ENCODE results near the gene GDF2.

The GDF2 gene

DNA sequence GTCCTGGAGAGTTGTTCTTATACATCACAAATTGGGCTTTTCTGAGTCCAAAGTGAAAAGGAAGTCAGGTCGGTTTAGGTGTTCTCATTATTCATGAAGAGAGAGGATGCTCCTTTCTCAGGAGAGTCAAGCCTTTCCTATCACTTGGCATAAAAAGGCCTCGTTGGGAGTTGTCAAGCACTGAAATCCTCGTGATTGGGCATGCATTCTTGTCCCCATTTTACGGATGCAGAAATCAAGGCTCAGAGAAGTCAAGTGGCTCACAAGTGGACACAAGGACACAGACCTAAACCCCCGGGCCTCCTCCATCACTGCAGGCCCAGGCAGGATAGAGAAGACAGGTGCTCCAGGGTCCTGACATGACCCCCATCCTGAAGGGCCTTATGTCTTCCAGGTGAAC is 34.5 kb downstream of the GDF2 start:
- DNase-seq: no peak

DNA sequence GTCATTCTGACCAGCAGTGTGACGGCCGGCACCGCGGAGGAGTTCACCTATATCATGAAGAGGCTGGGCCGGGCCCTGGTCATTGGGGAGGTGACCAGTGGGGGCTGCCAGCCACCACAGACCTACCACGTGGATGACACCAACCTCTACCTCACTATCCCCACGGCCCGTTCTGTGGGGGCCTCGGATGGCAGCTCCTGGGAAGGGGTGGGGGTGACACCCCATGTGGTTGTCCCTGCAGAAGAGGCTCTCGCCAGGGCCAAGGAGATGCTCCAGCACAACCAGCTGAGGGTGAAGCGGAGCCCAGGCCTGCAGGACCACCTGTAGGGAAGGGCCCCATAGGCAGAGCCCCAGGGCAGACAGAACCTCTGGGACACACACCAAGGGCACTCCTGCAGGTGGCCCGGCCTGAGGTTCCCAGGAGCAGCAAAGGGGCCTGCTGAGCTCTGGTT is 34.9 kb downstream of the GDF2 start:
- no peak for DNase-seq

DNA sequence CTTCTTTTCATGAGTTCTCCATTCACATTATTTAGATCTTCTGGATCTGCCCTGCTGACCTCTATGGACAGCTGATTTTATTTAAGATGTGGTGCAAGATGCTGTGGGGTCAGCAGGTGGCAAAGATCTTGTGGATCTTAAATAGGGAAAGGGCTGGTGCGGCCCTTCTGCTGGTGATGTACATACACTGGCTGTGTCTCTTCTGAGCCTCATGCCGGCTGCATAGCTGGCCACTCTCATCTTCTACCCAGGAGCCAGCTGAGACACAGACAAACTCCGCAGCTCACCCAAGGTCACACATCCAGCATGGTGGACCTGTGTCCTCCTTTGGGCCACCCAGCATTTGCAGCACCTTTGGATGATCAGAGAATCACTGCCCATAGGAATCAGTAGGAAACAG is 35.7 kb downstream of the GDF2 start:
- no peak for DNase-seq

DNA sequence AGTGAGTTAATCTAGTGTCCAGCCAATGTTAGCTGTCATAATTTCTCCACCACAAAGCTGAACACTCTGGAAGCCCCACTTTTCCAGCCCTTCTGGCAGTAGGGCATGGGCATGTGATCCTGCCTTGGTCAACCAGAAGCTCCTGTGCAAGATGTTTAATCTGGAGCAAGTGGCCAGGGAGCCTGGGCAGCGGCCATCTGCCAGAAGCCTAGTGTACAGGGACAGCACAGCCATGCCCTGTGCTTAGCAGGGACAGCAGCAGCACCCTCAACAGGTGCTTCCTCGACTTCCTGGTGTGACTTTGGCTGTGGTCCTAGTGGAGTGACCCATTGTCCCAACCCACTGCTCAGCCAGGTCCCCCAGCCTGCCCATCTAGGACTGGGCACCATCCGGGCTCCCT is 36.2 kb downstream of the GDF2 start:
- no peak for DNase-seq

DNA sequence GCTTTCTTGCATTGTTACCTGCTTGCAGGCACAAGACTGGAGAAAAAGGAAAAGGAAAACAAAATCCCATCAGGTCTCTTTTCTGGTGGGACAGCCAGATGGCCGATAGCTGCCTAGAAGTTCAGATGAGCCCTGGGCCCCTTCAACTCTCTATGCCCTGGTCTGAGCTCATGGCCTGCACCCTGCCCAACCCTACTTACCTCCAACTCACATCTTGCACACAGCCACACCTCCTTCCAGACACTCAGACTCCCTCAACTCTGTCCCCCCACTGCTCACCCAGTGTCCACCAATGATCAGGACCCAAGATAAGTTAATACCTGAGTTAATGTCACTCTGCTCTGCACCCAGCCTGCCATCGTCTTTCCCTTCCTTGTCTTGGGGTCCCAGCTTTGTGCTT is 36.8 kb downstream of the GDF2 start:
- DNase-seq: no peak

DNA sequence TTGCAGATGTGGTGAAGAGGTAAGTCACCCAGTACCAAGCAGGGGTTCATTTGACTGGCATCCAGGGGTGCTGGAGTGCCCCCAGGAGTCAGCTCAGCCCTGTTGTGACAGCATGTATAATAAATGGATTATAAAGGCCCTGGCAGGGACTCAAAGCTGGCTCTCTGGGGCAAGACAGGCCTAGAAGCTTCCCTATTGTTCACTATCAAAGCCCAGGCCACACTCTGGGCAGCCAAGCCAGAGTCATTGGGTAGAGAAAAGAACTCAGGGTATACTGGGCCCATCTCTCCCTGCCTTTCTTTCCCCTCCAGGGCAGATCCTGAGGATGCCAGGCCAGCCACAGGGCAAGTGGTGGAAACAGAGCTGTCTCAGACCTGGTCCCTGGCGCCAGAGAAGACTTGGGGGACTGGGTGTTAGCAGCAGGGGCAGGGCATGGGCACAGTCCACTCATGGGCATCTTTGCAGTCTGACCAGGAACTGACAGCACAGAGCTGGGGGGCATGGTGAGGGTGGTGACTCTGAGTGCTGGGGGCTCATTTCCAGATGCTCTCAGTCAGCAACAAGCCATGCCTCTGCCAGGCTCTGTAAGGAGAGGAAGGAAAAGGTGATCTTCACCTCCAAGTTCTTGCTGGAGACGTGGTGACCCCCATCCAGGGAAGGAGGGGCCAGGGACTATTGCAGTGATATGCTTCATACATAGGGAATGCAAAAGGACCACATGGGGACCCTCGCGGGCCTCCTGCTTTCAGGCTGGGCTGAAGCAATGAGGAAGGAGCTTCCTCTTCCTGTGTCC is 37.6 kb downstream of the GDF2 start:
- DNase-seq: no peak

DNA sequence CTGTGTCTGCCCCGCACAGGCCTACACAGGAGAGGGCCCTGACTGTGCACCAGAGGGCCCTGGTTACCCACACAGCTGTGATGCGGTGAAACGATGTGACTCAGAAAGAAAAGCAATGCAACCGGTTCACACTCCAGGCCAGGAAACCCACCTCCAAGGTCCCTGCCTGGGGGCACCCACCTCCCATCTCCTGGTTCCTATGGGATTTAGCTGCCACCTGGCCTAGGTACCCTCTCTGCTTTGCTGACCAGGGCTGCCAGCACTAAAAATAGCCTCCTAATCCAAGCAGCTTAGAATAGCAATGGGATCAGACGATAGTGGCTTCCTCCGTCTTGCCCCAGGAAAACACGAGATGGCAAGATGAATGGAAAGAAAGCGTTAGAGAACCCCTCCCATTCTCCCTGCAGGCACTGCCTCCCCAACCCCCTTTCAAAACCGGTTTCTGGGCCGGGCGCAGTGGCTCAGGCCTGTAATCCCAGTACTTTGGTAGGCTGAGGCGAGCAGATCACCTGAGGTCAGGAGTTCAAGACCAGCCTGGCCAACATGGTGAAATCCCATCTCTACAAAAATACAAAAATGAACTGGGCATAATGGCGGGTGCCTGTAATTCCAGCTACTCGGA is 38.3 kb downstream of the GDF2 start:
- no peak for DNase-seq

DNA sequence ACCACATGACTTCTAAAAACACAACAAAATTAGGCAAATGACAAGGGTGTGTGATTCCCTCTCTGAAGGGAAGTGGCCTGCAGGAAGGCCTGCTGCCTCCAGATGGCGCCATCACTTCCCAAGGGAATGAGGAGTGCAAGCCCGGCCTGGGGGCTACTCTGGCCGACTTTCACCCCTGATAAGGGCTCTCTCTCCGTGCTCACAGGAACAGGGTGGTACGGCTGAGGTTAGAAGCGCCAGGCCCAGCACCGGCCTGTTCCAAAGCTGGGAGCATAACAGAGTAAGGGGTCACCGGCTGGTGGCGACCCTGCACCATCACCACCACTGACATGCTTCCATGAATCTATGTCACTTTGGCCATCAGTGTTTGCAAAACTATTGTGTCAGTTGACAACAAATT is 39.0 kb downstream of the GDF2 start:
- no peak for DNase-seq

DNA sequence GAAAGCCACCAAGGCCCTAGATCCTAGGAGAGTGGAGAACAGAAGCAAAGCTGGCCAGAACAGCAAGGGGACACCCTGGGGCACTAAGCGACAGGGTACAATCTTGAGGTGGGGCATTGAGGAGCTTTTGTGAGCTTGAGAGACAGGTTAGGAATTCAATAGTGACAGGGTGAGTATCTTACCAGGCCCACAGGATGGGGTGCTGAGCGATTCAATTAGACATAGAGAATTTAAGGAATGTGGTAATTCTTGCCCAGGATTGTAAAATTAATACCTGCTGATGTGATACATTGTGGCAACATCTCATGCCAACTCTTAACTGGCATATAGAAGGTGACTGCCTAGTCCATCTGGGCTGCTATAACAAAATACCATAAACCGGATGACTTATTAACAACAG is 39.9 kb downstream of the GDF2 start:
- no peak for DNase-seq

DNA sequence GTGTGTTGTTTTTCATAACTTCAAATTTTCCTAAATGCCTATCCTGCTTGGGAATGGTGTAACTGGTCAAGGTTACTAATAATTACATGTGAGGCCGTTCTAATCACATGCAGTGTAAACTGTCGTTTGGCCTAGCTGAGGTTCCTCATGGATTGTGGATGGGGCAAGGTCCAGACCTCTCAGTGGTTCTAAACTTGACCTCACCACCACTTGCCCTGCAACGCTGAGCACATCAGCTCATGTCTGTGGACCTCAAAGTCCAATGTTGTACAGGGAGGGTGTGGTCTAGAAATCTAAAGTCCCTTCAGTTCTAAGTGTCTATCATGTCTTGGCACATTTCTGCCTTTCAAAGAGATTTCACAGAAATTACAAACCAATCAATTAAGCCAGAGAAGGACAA is 41.5 kb downstream of the GDF2 start:
- no peak for DNase-seq

DNA sequence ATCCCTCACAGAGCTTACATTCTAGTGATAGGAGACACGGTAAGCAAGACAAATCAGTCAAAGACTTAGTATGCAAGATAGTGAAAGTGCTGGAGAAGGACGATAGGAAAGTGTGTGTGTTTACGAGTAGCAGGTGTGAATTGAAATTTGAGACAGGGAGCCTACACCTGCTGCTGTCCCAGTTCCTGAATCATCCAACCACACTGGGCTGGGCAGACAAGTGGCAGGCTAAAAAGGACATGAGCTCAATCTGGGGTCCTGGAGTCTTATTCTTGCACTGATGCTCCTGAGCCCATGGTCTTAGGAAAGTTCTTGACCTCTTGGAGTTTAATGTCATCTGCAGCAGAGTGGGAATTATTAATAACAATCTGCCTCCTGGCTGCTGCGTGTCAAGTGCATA is 42.1 kb downstream of the GDF2 start:
- DNase-seq: no peak

DNA sequence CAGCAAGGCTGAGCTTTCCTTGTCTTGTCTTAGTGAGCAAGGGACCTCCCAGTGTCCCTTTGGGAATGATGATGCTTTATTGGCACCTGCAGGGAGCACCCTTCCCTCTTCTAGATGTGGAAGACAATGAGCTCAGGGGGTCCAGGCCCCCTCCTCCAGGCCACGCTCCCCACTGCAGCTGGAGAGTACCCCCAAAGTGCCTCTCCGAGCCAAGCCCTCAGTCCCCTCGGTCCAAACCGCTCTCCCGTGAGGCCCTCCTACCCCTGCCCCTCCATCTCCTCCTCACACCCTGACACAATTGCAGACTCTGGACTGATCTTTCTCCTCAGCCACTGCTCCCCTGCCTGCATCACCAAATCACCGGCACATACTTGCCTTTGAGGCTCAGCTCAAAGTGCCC is 42.7 kb downstream of the GDF2 start:
- no peak for DNase-seq

DNA sequence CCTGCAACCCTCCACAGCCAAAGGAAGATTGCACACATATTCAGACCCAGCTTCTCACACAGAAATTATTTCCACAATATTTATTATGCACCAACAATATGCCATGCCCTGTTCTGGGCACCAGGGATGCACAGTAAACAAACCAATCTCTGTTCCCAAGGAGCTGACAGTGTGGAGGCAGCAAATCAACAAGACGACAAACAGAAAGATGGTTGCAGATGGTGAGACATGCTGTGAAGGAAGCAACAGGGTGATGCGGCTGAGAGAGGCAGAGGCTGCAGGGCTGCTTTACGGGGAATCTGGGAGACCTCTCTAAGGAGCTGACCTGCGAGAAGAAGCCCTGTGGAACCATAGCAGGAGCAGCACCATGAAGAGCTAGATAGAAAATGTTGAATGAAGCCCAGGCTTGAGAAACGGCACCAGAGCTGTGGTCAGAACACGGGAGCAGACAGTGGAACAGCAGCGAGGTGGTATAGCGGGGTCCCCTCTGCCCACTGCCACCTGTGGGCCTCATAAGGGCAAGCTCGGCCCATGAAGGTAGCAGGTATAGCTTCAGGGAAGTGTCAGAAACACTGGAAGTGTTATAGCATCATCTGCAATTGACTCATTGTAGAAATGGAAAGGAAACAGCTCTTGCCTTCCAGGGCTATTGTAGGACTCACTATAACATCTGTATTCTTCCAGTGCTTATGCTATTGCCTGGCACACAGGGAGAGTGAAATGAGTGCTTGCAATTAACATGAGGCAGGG is 43.4 kb downstream of the GDF2 start:
- DNase-seq: no peak

DNA sequence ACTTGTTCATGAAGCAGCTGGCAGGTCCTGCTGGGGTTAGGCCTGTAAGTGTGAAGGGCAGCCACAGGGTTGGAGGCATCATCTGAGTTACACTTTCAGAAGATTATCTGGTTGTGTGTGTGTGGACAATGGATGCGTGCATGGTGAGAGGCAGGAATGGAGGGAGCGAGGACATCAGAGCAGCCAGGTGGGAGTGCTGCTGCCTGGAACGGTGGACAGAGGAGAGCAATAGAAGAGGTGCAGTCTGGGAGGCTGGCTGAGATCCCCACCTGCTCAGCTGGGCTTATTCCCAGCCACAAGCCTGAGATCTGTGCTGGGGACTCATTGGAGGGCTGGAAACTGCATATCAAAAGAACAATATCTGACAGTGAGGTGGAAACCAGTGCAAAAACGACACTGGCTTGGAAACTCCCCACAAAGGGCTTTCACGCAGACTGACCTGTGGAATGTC is 44.0 kb downstream of the GDF2 start:
- no peak for DNase-seq

DNA sequence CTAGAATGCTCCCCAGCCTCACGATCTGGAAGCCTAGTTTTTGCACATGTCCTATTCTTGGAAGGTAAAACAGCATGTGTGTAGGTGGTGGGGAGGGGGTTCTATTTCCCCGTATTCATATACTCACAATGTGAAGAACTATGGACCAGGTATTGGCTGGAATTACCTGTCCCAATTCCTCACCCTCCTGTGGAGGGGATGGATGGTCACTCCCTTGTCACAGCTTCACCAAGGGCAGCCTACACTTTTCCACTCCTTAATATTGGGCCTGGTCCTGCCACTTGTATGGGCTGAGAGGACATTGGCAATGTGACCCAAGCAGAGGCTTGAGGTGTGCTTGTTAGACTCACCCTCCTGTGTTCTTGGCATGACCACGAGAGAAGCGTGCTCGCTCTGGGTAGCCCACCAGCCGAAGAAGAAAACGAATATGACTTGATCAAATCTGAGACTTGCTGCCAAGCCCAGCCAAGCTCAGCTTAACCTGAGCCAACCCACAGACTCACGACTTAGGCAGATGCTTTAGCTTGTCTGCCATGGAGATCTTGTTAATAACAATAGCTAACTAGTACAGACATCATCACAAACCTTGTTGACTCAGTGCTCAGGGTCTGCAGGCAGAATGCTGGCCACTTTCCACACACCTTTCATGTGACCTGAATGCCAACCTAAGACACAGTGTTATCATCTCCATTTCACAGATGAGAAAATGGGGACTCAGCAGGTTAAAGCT is 44.6 kb downstream of the GDF2 start:
- DNase-seq: no peak

DNA sequence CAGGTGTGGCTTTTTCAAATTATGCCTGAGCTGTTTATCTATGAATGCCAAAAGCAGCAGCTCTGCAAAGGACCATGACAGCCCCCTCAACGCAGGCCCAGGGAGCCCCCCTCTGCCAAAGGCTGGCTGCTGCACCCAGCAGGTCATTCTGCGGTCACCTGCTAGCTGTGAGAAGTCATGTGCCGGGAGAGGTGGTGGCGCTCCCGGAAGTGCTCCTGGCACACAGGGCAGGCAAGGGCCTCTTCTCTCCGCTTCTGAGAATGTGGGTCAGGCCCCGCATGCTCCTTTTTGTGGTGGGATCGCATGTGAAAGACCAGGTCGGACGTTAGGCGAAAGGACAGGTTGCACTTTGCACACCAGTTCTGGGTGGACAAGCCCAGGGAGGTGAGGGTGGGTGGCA is 45.4 kb downstream of the GDF2 start:
- DNase-seq: no peak

DNA sequence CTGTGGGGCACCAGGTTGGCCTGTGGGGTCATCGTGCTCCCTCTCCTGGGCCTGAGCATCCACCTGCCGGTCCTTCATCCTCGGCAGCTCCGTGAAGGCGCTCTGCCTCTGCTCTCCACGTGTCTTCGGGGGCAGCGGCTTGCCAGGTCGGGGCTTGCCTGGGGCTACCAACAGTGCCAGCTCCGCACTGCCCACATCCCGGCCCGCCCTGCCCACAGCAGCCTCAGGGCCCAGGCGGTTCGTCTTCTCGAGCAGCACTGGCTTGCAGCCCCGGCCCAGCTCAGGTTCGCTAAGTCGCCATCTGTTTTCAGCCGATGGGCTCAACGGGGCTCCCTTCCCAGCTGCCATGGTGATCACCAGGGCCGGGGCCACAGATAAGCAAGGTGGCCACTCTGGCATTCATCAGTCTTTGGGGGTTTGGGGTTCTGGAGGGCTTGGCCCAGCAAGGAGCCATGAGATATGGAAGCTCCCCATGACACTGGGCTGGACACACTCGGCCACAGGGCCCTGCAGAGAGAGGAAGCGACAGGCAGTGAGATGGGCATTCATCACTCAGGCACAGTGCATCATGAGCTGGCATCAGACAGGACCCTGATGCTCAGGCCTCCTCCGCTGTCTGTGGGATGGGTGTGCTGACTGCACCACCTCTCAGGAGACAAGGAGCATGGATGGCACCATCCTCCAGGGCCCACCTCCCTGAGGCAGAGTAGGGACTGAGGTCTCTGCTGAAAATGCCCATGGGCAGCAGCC is 46.4 kb downstream of the GDF2 start:
- no peak for DNase-seq

DNA sequence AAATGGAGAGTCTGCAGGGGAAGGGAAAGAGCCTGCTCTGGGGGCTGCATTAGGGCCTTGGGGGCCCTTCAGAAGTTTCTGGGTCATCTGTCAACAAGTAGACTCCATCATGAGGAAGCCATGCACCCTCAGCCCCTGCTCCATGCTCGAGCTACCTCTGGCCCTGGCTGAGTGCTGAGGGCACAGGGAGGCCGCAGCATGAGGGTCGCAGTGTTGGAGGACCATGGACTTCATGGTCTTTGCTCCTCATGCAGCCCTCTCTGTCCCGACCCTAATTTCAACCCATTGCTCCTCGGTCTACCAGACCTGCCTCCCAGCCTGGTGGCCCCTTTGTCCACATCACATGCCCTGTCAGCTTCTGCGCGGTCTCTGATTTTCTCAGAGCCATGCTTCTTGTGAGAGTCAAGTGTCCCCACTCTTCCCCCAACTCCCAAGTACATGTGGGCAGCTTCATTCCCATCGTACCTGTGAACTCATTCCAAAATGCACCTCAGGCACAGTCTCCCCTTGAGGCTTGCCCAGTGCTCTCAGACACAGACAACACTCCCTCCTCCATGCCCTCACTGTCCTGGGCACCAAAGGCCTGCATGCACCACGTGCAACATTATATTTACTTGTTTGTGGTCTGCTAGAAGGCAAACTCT is 47.1 kb downstream of the GDF2 start:
- no peak for DNase-seq

DNA sequence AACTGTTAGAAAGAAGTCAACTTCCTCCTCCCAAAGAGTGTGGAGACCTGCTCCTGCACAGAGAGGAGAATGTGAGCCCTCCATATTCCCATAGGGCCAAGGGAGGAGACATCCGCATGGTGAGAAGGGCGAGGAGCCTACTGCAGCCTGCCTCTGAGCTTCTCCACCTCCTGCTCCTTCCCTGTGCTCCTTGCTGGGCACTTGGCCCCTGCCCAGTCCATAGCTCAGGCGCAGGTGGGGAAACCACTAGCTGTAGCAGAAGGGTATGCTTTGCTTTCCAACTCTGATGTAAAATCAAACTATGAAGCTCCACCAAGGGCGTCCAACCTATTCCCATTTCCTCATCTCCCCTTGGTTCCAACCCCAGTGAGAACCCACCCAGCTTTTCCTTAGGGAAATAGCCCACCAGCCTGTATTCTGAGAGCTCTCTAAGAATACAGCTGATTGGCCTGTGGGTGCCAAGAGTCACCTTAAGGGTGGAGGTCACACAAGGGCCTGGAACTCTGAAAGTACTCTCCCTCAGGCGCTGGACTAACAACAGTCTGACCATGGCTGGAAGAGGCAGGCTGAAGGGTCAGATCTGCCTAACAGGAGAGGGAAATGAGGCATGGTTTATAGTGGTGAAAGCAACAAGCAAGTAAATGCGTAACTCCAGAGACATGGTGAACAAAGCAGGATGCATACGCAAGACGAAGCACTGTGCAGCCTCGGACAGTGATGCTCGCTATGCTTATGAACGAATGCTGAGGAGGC is 47.9 kb downstream of the GDF2 start:
- DNase-seq: no peak

DNA sequence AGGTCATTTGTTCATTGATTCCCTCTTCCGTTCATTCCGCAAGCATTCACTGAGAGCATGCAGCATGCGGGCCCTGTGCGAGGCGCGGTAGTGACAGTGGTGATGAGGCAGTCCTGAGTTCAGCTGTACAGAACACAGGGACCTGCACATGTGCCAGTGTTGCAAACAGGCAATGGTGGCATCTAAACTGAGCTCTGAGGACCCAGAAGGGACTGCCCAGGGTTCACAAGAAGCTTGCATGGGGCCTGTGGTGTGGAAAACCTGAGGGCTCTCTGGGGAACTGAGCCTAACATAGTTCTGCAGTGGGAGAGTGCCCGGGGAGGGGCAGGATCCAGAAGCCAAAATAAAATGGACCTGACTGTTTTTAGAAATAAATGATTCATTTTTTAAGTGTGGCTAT is 48.6 kb downstream of the GDF2 start:
- DNase-seq: no peak

Data from CD4-positive, alpha-beta T cell treated with Interleukin-17A for 1 hour (primary cell).